B cell (primary cell): ENCODE results near the gene DTWD2. TPM values are rescaled to one million over a fixed set of nuclear protein-coding genes. Genes with fewer than 3 reads are reported as not detected.

Experiments
- ATAC-seq: fragments of 200-7000 bp; cut with Tn5 transposase; one replicate; pipeline ENCODE4 v1.10.0; 2021; ENCODE audit warnings: low read depth, mild to moderate bottlenecking, moderate number of reproducible peaks, moderate library complexity
- CTCF ChIA-PET: fragments of 350-600 bp; sonication (Branson Sonifier 250); formaldehyde crosslinking; loops from one replicate; lab custom pipeline; 2021; ENCODE audit warnings: antibody characterized with exemption, inconsistent platforms; lab: Charles Lee
- POLR2A ChIA-PET: fragments of 350-600 bp; sonication (Branson Sonifier 250); formaldehyde crosslinking; loops from one replicate; lab custom pipeline; 2021; ENCODE audit warnings: antibody characterized with exemption; lab: Charles Lee
- DNase-seq: peaks from one replicate; pipeline ENCODE4 v3.0.0; 2013
- H2AFZ ChIP-seq: 2 replicates; pipeline ENCODE4 v1.6.1; 2012; ENCODE audit warnings: mild to moderate bottlenecking, low read depth, low read length; ENCODE audit not compliant: insufficient read depth, poor library complexity, severe bottlenecking
- H3K27ac ChIP-seq, 2 donors: 1 replicate in 1 of 2; 2 replicates in 1 of 2; pipeline ENCODE4 v1.5.1; 2012 to 2013; ENCODE audit warnings: low read length in 2 of 2, mild to moderate bottlenecking in 2 of 2, moderate library complexity in 1 of 2
- H3K27me3 ChIP-seq, 4 experiments: fragments of 200-600 bp in 1 of 4; sonication (generic) in 1 of 4; replicated peaks in 1 of 4; 1 replicate in 2 of 4; 2 replicates in 2 of 4; pipeline versions ENCODE4 v1.6.1 to v1.7.0; 2013 to 2016; ENCODE audit warnings: low read length in 3 of 4, mild to moderate bottlenecking in 2 of 4, mixed read lengths in 1 of 4, moderate library complexity in 1 of 4; ENCODE audit not compliant: insufficient read depth in 4 of 4, control insufficient read depth in 3 of 4; ENCODE audit errors: control extremely low read depth in 1 of 4
- H3K36me3 ChIP-seq, 2 experiments: replicated peaks in 1 of 2; 1 replicate in 1 of 2; 2 replicates in 1 of 2; pipeline versions ENCODE4 v1.6.1 to v1.7.1; 2013; ENCODE audit warnings: low read length in 1 of 2; ENCODE audit not compliant: insufficient read depth in 2 of 2, control insufficient read depth in 1 of 2; ENCODE audit errors: control extremely low read depth in 1 of 2, extremely low read depth in 1 of 2
- H3K4me1 ChIP-seq, 2 donors: fragments of 200-600 bp in 1 of 2; sonication (generic) in 1 of 2; 1 replicate in 1 of 2; 2 replicates in 1 of 2; pipeline versions ENCODE4 v1.5.1 to v1.6.1; 2013 to 2017; ENCODE audit warnings: low read length in 2 of 2; ENCODE audit not compliant: control insufficient read depth in 2 of 2, insufficient read depth in 2 of 2
- H3K4me2 ChIP-seq: replicated peaks from 2 replicates; pipeline ENCODE3; 2012; ENCODE audit warnings: mild to moderate bottlenecking, low read depth, low read length; ENCODE audit not compliant: poor library complexity, severe bottlenecking
- H3K4me3 ChIP-seq, 5 experiments: fragments of 200-600 bp in 1 of 5; sonication (generic) in 1 of 5; 1 replicate in 3 of 5; 2 replicates in 2 of 5; pipeline versions ENCODE4 v1.5.1 to v1.7.0; 2011 to 2016; ENCODE audit warnings: low read length in 4 of 5, mild to moderate bottlenecking in 4 of 5, low read depth in 2 of 5, control low read depth in 1 of 5, moderate library complexity in 1 of 5; ENCODE audit not compliant: insufficient read depth in 1 of 5; ENCODE audit errors: control extremely low read depth in 1 of 5, extremely low read depth in 1 of 5
- H3K79me2 ChIP-seq: fragments of 200-600 bp; sonication (generic); one replicate; pipeline ENCODE4 v1.6.0; 2016; ENCODE audit warnings: low read length; ENCODE audit not compliant: control insufficient read depth, insufficient read depth
- H3K9ac ChIP-seq: fragments of 200-600 bp; sonication (generic); 2 replicates; pipeline ENCODE4 v1.6.1; 2017; ENCODE audit warnings: mild to moderate bottlenecking, low read length, moderate library complexity
- H3K9me3 ChIP-seq, 3 donors: one replicate each; pipeline versions ENCODE4 v1.6.1 to v1.7.1; 2013; ENCODE audit warnings: low read length in 2 of 3; ENCODE audit not compliant: control insufficient read depth in 2 of 3, insufficient read depth in 1 of 3; ENCODE audit errors: control extremely low read depth in 1 of 3
- H4K20me1 ChIP-seq: 2 replicates; pipeline ENCODE4 v1.6.0; 2012; ENCODE audit warnings: mild to moderate bottlenecking, low read length; ENCODE audit not compliant: insufficient read depth, control insufficient read depth, poor library complexity, severe bottlenecking
- H3K27ac Mint-ChIP-seq: one replicate; pipeline ENCODE4 v1.8.0; 2021; ENCODE audit warnings: mixed read lengths
- H3K27me3 Mint-ChIP-seq: one replicate; pipeline ENCODE4 v1.8.0; 2021; ENCODE audit warnings: mixed read lengths
- H3K4me1 Mint-ChIP-seq: one replicate; pipeline ENCODE4 v1.8.0; 2021; ENCODE audit warnings: mixed read lengths
- H3K4me3 Mint-ChIP-seq: one replicate; pipeline ENCODE4 v1.8.0; 2021; ENCODE audit warnings: mixed read lengths
- H3K9me3 Mint-ChIP-seq: one replicate; pipeline ENCODE4 v1.8.0; 2022; ENCODE audit warnings: mixed read lengths; ENCODE audit not compliant: insufficient read depth
- CTCF ChIP-seq: fragments of 200-600 bp; IDR thresholded peaks from one replicate; pipeline ENCODE4 v1.8.0; 2022; ENCODE audit warnings: antibody characterized with exemption, mild to moderate bottlenecking
- EZH2 ChIP-seq: IDR thresholded peaks from 2 replicates; pipeline ENCODE4 v1.6.1; 2012; ENCODE audit warnings: borderline replicate concordance, low read depth, mild to moderate bottlenecking, moderate library complexity, low read length; ENCODE audit not compliant: insufficient read depth, poor library complexity, severe bottlenecking
- WGBS: methylation state at CpG from one replicate; pipeline ENCODE4 v1.1.5; 2013; ENCODE audit warnings: missing lambda C conversion rate; ENCODE audit not compliant: insufficient coverage; 5-methylcytosine and 5-hydroxymethylcytosine counted together
- intact Hi-C: fragments of 100-400 bp; cut with micrococcal nuclease; formaldehyde crosslinking; loops from one replicate; pipeline ENCODE4 v1.10.0; 2022
- polyA plus RNA-seq: library from polyadenylated mRNA; depleted of rRNA; stranded (reverse); fragments of >200 nt; gene quantifications from 2 replicates; pipeline ENCODE4 v1.2.3, GENCODE V29; 2012
- total RNA-seq, 2 donors: library from RNA; stranded (reverse); fragments of 120-200 nt in 1 of 2; gene quantifications; 1 replicate in 1 of 2; 2 replicates in 1 of 2; pipeline versions ENCODE4 v1.2.3 to v1.2.4, GENCODE V29; 2013 to 2022

The DTWD2 gene
- total and polyA plus RNA-seq, 2 donors (not counting 1 experiment from before 2014, with no cell fraction given), result 3.7 to 6.0 TPM

GRCh38 chr5:119037496-119038215, 49.3 kb upstream of the DTWD2 start:
- H3K4me1 Mint-ChIP-seq, result peaks cover 10% of the 10 kb centered on the region
- H3K27me3 Mint-ChIP-seq, result no peaks in the 10 kb centered on the region
- H3K27me3 ChIP-seq, result no peaks in the 10 kb centered on the region
- no peak overlapping the region for H3K4me3 ChIP-seq
- H3K9me3 ChIP-seq, result no peaks in the 10 kb centered on the region
- no peak overlapping the region for H3K4me2 ChIP-seq
- no peak overlapping the region for H3K4me3 Mint-ChIP-seq
- H3K27ac Mint-ChIP-seq, result no peak overlapping the region
- no peak for TF ChIP-seq CTCF
- TF ChIP-seq EZH2, result no peak
- CTCF ChIA-PET, result no interaction called here
- intact Hi-C loops, result no loop called here
- ATAC-seq, result no peak
- no peak overlapping the region for H2AFZ ChIP-seq
- 98% methylated on average over 13 of the region's 16 CpGs for WGBS
- H3K9ac ChIP-seq, result no peak overlapping the region
- H3K9me3 Mint-ChIP-seq, result no peaks in the 10 kb centered on the region
- H3K4me1 ChIP-seq, result peaks cover 7 to 9% of the 10 kb centered on the region in 2 donors
- no peaks in the 10 kb centered on the region for H4K20me1 ChIP-seq
- DNase-seq, result no peak
- H3K36me3 ChIP-seq, result no peaks in the 10 kb centered on the region
- H3K79me2 ChIP-seq, result no peaks in the 10 kb centered on the region
- H3K27ac ChIP-seq, result no peak overlapping the region
- POLR2A ChIA-PET, result no interaction called here

- TF ChIP-seq EZH2 (no peak), CTCF (no peak)
- POLR2A ChIA-PET, result no interaction called here
- no peak overlapping the region for H3K4me3 Mint-ChIP-seq
- H3K27me3 ChIP-seq, result no peaks in the 10 kb centered on the region
- no peaks in the 10 kb centered on the region for H3K9me3 ChIP-seq
- H3K27me3 Mint-ChIP-seq, result no peaks in the 10 kb centered on the region
- no peaks in the 10 kb centered on the region for H3K79me2 ChIP-seq
- CTCF ChIA-PET, result interaction anchor here (0.6 kb wide), 1 partner anchor 53 kb away, joined by 4 read pairs; no protein-coding TSS in a partner anchor
- peaks cover 20 to 23% of the 10 kb centered on the region in 2 donors for H3K4me1 ChIP-seq
- no peak overlapping the region for H3K9ac ChIP-seq
- H2AFZ ChIP-seq, result no peak overlapping the region
- WGBS, result 95% methylated on average over 4 of the region's 8 CpGs
- no peaks in the 10 kb centered on the region for H3K36me3 ChIP-seq
- H3K27ac ChIP-seq, result no peak overlapping the region
- no peak overlapping the region for H3K4me2 ChIP-seq
- intact Hi-C loops, result no loop called here
- H3K9me3 Mint-ChIP-seq, result peaks cover 2% of the 10 kb centered on the region
- no peaks in the 10 kb centered on the region for H4K20me1 ChIP-seq
- H3K27ac Mint-ChIP-seq, result no peak overlapping the region
- DNase-seq, result no peak
- ATAC-seq, result no peak
- peaks cover 23% of the 10 kb centered on the region for H3K4me1 Mint-ChIP-seq
- no peak overlapping the region for H3K4me3 ChIP-seq
These were observed 47.9 kb upstream of the DTWD2 start for GRCh38 chr5:119036101-119036762.
